Measurements from ENCODE around the gene ANKRD44.

The ANKRD44 gene

GRCh38 chr2:197211881-197212342, 98.7 kb downstream of the ANKRD44 start:
- Histone ChIP-seq H3K27ac (ENCODE audit: poor library complexity, severe bottlenecking) (no peak overlapping the region), H3K27me3 (ENCODE audit: insufficient read depth, poor library complexity, severe bottlenecking) (no peaks in the 10 kb centered on the region), H3K36me3 (ENCODE audit: low read depth) (no peaks in the 10 kb centered on the region), H3K4me1 (ENCODE audit: insufficient read depth, poor library complexity, severe bottlenecking) (no peaks in the 10 kb centered on the region), H3K4me3 (ENCODE audit: severe bottlenecking) (no peak overlapping the region), H3K9me3 (ENCODE audit: severe bottlenecking) (no peaks in the 10 kb centered on the region)
- TF ChIP-seq CTCF (IDR thresholded peaks at IDR 0.05; ENCODE audit: poor library complexity, severe bottlenecking) = no peak
- DNase-seq (ENCODE audit: low spot score) = no peak
- ATAC-seq (ENCODE audit: low read depth) = no peak

GRCh38 chr2:197210430-197210829, 100.2 kb downstream of the ANKRD44 start:
- no peak for TF ChIP-seq CTCF (IDR thresholded peaks at IDR 0.05; ENCODE audit: poor library complexity, severe bottlenecking)
- Histone ChIP-seq H3K4me3 (ENCODE audit: severe bottlenecking) (no peak overlapping the region), H3K27me3 (ENCODE audit: insufficient read depth, poor library complexity, severe bottlenecking) (no peaks in the 10 kb centered on the region)

GRCh38 chr2:197209742-197210408, 100.7 kb downstream of the ANKRD44 start:
- DNase-seq (ENCODE audit: low spot score) (no peak), ATAC-seq (ENCODE audit: low read depth) (no peak)
- Histone ChIP-seq H3K9me3 (ENCODE audit: severe bottlenecking) (no peaks in the 10 kb centered on the region), H3K36me3 (ENCODE audit: low read depth) (no peaks in the 10 kb centered on the region), H3K4me3 (ENCODE audit: severe bottlenecking) (no peak overlapping the region), H3K4me1 (ENCODE audit: insufficient read depth, poor library complexity, severe bottlenecking) (no peaks in the 10 kb centered on the region), H3K27me3 (ENCODE audit: insufficient read depth, poor library complexity, severe bottlenecking) (no peaks in the 10 kb centered on the region), H3K27ac (ENCODE audit: poor library complexity, severe bottlenecking) (no peak overlapping the region)
- TF ChIP-seq CTCF (IDR thresholded peaks at IDR 0.05; ENCODE audit: poor library complexity, severe bottlenecking) = no peak

More at GRCh38 chr2:197210430-197210829, 100.2 kb downstream of the ANKRD44 start:
- no peak for DNase-seq (ENCODE audit: low spot score)
- Histone ChIP-seq H3K4me1 (ENCODE audit: insufficient read depth, poor library complexity, severe bottlenecking) (no peaks in the 10 kb centered on the region), H3K27ac (ENCODE audit: poor library complexity, severe bottlenecking) (no peak overlapping the region), H3K9me3 (ENCODE audit: severe bottlenecking) (no peaks in the 10 kb centered on the region), H3K36me3 (ENCODE audit: low read depth) (no peaks in the 10 kb centered on the region)
- ATAC-seq (ENCODE audit: low read depth) = no peak

GRCh38 chr2:197209246-197209645, 101.3 kb downstream of the ANKRD44 start:
- ATAC-seq (ENCODE audit: low read depth) = no peak

More at GRCh38 chr2:197209246-197209645, 101.3 kb downstream of the ANKRD44 start:
- Histone ChIP-seq H3K27ac (ENCODE audit: poor library complexity, severe bottlenecking) (no peak overlapping the region), H3K4me3 (ENCODE audit: severe bottlenecking) (no peak overlapping the region), H3K9me3 (ENCODE audit: severe bottlenecking) (no peaks in the 10 kb centered on the region), H3K4me1 (ENCODE audit: insufficient read depth, poor library complexity, severe bottlenecking) (no peaks in the 10 kb centered on the region), H3K27me3 (ENCODE audit: insufficient read depth, poor library complexity, severe bottlenecking) (no peaks in the 10 kb centered on the region), H3K36me3 (ENCODE audit: low read depth) (no peaks in the 10 kb centered on the region)
- no peak for DNase-seq (ENCODE audit: low spot score)
- TF ChIP-seq CTCF (IDR thresholded peaks at IDR 0.05; ENCODE audit: poor library complexity, severe bottlenecking) = no peak
